GM18508 (cell line): ENCODE data around the gene ZFC3H1.
A peak's percentile ranks its signal among the peaks of the same experiment; 100 is the strongest.
"Not testable (repeated sequence)": the region's sequence is repeated elsewhere in the genome, so short reads cannot be mapped to it uniquely, and the experiment has no call there.

Experiments used
- ATAC-seq: cut with Tn5 transposase; IDR thresholded peaks from one replicate; pipeline ENCODE4 v1.9.1; 2021; ENCODE audit warnings: moderate number of reproducible peaks; ENCODE audit not compliant: insufficient read depth, unreplicated experiment

Gene ZFC3H1

GRCh38 chr12:71663561-71664410 lies at the start of gene ZFC3H1, which contains the start of gene THAP2:
Gene ZFC3H1 (minus strand): TSS chr12:71663848. CDS start chr12:71663610, 238 bp downstream.
Gene THAP2 (plus strand): TSS chr12:71664301. CDS start chr12:71664510, 209 bp downstream.
- peak; percentile 93 for ATAC-seq

- no peak for ATAC-seq
Measured at GRCh38 chr12:71710276-71711125, 46.9 kb upstream of the ZFC3H1 start.

- no peak for ATAC-seq
Measured at GRCh38 chr12:71708658-71709057, 45.0 kb upstream of the ZFC3H1 start.

GRCh38 chr12:71704920-71705319 lies 41.3 kb upstream of the ZFC3H1 start:
- no peak for ATAC-seq

- ATAC-seq, result no peak
Measured at GRCh38 chr12:71703206-71703605, 39.6 kb upstream of the ZFC3H1 start.

GRCh38 chr12:71702590-71702989 lies 38.9 kb upstream of the ZFC3H1 start:
- ATAC-seq, result no peak

GRCh38 chr12:71702181-71702580 lies 38.5 kb upstream of the ZFC3H1 start:
- ATAC-seq, result not testable (repeated sequence)

GRCh38 chr12:71695782-71696181 lies 32.1 kb upstream of the ZFC3H1 start:
- ATAC-seq, result no peak

- peak; percentile 91 for ATAC-seq
Measured at GRCh38 chr12:71694099-71694820, 30.6 kb upstream of the ZFC3H1 start.

- ATAC-seq, result peak; percentile 2
Measured at GRCh38 chr12:71693651-71694050, 30.0 kb upstream of the ZFC3H1 start.

- no peak for ATAC-seq
Measured at GRCh38 chr12:71693126-71693525, 29.5 kb upstream of the ZFC3H1 start.

GRCh38 chr12:71691504-71692129 lies 28.0 kb upstream of the ZFC3H1 start:
- ATAC-seq, result no peak

- no peak for ATAC-seq
Measured at GRCh38 chr12:71688961-71689570, 25.4 kb upstream of the ZFC3H1 start.

- not testable (repeated sequence) for ATAC-seq
Measured at GRCh38 chr12:71687172-71687571, 23.5 kb upstream of the ZFC3H1 start.

GRCh38 chr12:71686658-71687025 lies 23.0 kb upstream of the ZFC3H1 start:
- ATAC-seq, result no peak

- peak; percentile 67 for ATAC-seq
Measured at GRCh38 chr12:71685914-71686657, 22.4 kb upstream of the ZFC3H1 start, which contains the start of gene TMEM19. Gene TMEM19 (plus strand): TSS chr12:71686082. CDS start chr12:71686681, 599 bp downstream.

- no peak for ATAC-seq
Measured at GRCh38 chr12:71685312-71685906, 21.8 kb upstream of the ZFC3H1 start.

GRCh38 chr12:71684081-71684480 lies 20.4 kb upstream of the ZFC3H1 start:
- ATAC-seq, result no peak
